GM21529 (cell line): Measurements from ENCODE around the gene ADO.

ENCODE experiments used
- ATAC-seq: cut with Tn5 transposase; IDR thresholded peaks from one replicate; pipeline ENCODE4 v1.9.1; 2021; ENCODE audit not compliant: unreplicated experiment

Gene ADO

DNA sequence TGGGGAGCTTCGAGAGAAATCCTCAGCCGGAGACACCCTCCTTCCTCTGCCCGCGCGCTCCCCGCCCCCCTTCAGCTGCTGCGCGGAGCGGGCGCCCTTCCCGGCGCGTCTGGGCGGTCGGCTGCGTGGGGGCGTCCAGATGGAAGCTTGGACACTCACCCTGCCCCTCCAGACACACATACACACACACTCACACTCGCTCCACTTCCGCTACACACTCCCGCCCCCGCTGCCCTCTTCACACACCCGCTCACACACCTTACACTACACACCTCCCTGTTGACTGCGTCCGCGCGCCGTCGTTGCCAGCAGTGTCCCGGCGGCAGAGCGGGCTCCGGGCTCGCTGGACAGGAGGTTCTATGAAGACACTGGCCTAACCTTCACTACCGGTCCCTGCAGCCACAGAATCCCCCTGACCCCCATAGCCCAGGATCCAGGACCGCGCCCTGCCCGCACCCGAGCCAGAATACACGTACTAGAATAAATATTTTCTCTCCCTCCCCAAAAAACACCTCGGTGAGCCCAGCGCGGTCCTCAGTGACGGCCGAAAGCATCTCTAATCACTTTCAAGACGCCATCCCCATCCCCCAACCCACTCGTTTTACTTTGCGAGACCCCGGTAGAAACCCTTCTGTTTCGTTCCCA lies 12.7 kb downstream of the ADO start:
- peak; percentile 18 for ATAC-seq

GRCh38 chr10:62817766-62818425 lies 13.4 kb downstream of the ADO start:
- ATAC-seq: peak; percentile 37

DNA sequence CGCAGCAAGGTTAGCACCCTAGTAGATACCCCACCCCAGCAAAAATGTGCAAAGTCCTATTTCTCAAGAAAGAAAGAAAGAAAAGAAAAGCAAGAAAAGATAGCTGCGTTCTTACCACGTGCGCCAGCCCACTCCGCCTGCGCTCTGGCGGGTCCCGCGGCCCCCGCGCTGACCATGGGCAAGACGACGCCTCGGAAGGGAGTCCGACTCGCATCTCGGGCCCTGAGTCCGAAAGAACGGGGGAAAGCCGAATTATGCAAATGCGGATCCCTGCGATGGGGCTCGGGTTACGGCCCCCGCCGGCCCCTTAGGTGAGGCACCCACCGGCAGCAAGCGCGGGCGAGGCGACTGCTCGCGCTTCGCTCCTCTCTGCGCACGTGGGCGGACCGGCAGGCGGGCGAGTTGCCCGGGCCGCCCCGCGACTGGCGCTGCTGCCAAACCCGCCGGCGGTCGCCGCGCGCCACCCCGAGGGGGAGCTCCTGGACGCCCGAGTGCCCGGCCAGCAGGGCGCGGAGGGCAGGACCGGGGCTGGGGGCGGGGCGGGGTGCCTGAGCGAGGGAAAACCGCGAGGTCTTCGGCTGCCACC lies 14.0 kb downstream of the ADO start:
- no peak for ATAC-seq

DNA sequence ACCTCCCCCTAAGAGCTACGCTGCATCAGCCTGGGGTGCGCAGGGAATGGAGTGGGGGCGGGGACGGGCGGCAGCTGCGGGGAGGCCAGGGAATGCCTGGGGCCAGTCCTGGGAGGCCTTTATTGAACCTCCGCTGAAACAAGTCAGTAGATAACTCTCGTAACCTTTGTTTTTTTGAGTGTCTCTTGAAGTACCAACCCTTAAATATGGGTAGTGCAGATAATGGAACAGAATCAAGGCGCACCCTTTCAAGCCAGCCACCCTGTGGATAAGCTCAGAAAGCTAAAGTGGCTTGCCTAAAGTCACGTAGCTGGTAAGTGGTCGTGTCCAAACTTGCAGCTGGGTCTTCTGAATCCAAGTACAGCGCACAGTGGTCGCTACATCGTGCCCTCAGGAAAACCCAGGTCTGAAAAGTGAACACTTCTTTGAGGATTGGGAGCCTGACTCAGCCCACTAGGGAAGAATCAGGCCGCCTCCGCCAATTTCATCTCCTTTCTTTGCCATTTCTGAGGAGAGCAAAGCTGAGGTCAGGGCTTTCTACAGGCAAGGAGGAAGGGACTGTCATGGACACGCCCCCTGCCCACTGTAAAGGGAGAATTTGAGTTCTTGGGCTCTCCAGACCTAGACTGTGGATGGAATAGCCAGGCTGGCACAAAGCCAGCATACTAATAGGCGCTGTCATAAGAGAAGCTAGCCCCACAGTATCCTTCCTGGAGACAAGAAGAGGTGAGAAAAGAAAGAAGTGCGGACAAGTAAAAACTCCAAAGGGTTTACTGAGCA lies 14.8 kb downstream of the ADO start:
- no peak for ATAC-seq

- ATAC-seq: no peak
These were observed 16.1 kb downstream of the ADO start for GRCh38 chr10:62820586-62820985.

- ATAC-seq: no peak
These were observed 21.8 kb downstream of the ADO start for GRCh38 chr10:62826273-62826672.

- ATAC-seq: no peak
These were observed 25.1 kb downstream of the ADO start for GRCh38 chr10:62829622-62830021.

GRCh38 chr10:62830679-62831078 lies 26.2 kb downstream of the ADO start:
- no peak for ATAC-seq

- ATAC-seq: peak; percentile 49
These were observed 26.8 kb downstream of the ADO start for GRCh38 chr10:62831346-62831745.

DNA sequence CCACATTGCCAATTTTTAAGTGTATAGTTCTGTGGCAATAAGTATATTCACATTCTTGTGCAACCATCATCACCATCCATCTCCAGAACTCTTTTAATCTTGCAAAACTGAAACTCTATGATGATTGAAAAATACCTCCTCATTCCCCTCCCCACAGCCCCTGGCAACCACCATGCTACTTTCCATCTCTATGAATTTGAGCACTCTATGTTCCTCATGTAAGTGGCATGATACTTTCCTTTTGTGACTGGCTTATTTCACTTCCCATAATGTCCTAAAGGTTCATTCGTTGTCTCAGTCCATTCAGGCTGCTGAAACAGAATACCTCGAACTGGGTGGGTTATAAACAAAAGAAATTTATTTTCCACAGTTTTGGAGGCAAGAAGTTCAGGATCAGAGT lies 35.1 kb downstream of the ADO start:
- ATAC-seq: no peak

DNA sequence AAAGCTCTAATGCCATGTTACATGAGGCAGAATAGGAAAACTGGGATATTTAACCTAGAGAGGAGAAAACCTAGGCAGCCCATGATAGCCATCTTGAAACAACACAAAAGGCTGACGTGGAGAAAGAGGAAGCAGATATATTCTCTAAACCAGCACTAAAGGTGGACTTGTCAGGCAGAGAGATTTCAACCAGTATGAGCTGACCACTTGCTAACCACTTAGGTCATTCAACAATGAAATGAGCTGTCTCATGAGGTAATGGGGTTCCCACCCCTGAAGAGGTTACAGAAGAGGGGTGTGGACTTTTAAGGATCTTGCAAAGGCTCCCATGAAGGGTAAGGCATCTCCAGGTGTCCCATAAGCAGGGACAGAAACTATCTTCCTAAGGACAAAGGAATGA lies 38.5 kb downstream of the ADO start:
- peak; percentile 60 for ATAC-seq

DNA sequence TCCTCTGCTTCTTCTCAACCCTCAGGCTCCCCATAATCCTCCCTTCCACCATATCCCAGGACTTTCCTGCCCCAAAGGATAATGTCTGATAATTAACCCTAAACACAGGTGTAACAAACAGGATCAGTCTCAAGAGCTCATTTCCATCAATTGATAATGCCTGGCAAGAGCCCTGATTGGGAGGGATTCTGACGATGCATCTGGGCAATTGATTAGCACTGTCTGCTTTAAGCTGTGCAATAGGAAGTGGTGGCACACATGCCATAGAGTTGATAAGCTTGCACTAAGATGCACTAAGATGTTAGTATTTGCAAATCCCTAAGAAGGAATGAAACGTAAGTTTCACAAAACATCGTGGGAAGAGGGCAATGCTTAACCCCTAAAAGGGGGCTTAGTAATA lies 39.1 kb downstream of the ADO start:
- no peak for ATAC-seq

DNA sequence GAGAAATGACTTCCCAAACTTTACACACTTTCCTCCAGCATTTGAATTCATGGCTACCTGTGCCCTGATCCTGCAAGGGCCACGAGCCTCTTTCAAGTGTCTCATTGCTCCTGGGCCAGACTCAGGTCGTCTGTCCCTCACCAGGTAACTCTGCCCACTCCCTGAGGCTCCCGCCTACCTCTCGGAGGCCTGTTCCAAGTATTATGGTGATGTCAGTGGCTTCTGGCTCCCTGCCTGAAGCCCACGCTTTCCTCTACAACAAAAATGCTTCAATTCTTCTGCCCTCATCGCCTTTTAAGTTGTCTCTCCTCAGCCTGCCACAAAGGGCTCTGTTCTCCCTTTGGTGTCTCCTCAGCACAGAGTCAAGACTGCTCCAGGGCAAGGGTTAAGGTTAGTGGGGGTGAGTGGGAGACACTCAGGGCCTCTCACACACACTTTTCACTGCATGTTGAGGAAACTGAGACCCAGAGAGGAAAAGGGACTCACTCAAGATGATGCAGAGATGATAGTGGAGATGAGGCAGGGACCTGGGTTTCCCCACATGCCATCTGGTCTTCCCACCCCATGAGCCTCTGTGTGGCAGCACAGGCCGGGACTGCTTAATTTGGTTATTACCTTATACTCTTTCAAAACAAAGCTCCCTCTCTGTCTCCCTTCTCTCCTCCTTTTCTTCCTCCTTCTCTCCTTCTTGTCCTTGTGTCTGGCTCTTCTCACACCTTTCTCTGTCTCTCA lies 39.9 kb downstream of the ADO start:
- no peak for ATAC-seq

DNA sequence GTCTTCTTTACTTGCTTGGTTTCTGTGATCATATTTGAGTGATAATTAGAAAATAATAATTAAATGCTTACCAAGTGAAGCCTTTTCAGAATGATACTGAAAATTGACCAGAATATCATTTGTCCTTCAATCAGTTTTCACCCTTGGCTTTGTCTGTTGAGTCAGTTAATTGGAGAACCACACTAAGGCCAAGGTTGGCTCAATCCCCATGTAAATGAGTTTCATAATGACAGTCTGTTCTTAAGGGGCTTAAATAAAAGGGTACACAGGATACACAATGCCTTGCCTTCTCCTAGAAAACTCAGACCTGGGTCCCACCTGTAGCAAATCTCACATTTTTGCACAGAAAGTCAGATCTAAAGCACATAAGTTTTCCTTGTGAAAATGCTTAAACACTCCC lies 42.9 kb downstream of the ADO start:
- no peak for ATAC-seq

DNA sequence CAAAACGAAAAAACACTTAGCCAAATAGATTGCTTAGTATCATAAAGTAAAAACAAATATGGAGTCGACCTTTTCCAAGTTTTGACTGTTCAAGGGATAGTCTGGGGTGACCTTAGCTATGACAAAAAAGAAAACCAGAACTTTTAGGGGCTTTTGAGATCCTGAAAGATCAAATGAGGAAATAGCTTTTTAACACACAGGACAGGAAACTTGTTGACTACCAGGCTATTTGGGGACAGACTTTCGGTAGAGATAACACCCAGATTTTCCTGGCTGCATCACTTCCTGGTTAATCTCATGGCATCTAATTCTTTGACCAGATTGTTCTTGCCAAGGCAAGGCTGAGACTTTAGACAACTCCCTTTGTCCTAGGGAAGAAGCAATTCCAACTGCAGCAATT lies 46.1 kb downstream of the ADO start:
- ATAC-seq: no peak

DNA sequence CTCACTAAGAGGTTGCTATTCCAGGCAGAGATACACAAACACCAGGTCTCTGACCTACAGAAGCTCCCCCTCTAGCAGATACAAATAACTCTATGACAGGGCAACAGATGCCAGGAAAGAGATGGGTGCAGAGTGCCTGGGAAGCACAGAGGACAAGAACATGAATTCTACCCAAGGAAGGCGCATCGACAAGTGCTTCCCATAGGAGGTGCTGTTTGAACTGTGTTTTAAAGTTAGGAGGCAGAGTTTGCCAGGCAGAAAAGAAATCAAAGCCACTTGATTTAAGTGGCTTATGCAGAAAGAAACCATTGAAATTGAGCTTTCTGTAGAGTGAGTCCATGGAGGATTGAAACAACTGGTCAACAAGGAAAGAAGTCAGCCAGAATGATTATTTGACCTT lies 46.9 kb downstream of the ADO start:
- no peak for ATAC-seq

- ATAC-seq: peak; percentile 72
These were observed 48.6 kb downstream of the ADO start for GRCh38 chr10:62852961-62853702.

GRCh38 chr10:62853710-62854109 lies 49.2 kb downstream of the ADO start:
- ATAC-seq: peak; percentile 25

GRCh38 chr10:62856021-62856420 lies 51.5 kb downstream of the ADO start:
- no peak for ATAC-seq
